Trophoblast cell (in vitro differentiated cells and primary cell): ENCODE measurements around the gene NCAPD3.

Experiments
- DNase-seq, 2 donors: peaks; one replicate each; pipeline ENCODE4 v3.0.0-alpha.2; 2016
- H2AFZ ChIP-seq: 2 replicates; pipeline ENCODE4 v1.6.1; 2013; ENCODE audit warnings: low read length, moderate library complexity, mild to moderate bottlenecking; ENCODE audit not compliant: insufficient read depth, poor library complexity
- H2AK5ac ChIP-seq: 2 replicates; pipeline ENCODE4 v1.6.1; 2013; ENCODE audit warnings: mild to moderate bottlenecking, low read length
- H2BK120ac ChIP-seq: 2 replicates; pipeline ENCODE4 v1.6.1; 2013; ENCODE audit warnings: low read length, mild to moderate bottlenecking, moderate library complexity; ENCODE audit not compliant: insufficient read depth, poor library complexity
- H2BK12ac ChIP-seq: 2 replicates; pipeline ENCODE4 v1.6.1; 2013; ENCODE audit warnings: mild to moderate bottlenecking, low read length, moderate library complexity
- H2BK5ac ChIP-seq: 2 replicates; pipeline ENCODE4 v1.6.1; 2013; ENCODE audit warnings: low read length, low read depth, moderate library complexity, mild to moderate bottlenecking; ENCODE audit not compliant: poor library complexity
- H3K14ac ChIP-seq: 2 replicates; pipeline ENCODE4 v1.6.1; 2013; ENCODE audit warnings: mild to moderate bottlenecking, low read length
- H3K18ac ChIP-seq: 2 replicates; pipeline ENCODE4 v1.6.1; 2013; ENCODE audit warnings: mild to moderate bottlenecking, low read length
- H3K23ac ChIP-seq: 2 replicates; pipeline ENCODE4 v1.6.1; 2013; ENCODE audit warnings: low read length
- H3K27ac ChIP-seq: 2 replicates; pipeline ENCODE4 v1.5.1; 2013; ENCODE audit warnings: low read depth, mild to moderate bottlenecking, inconsistent platforms, low read length, moderate library complexity
- H3K27me3 ChIP-seq: 2 replicates; pipeline ENCODE4 v1.6.1; 2013; ENCODE audit warnings: inconsistent platforms, mild to moderate bottlenecking, low read length, moderate library complexity; ENCODE audit not compliant: insufficient read depth
- H3K36me3 ChIP-seq, 2 experiments: 1 replicate in 1 of 2; 2 replicates in 1 of 2; pipeline ENCODE4 v1.6.1; 2013; ENCODE audit warnings: low read length in 2 of 2, mild to moderate bottlenecking in 2 of 2, moderate library complexity in 1 of 2; ENCODE audit not compliant: insufficient read depth in 2 of 2, control insufficient read depth in 1 of 2
- H3K4ac ChIP-seq: 2 replicates; pipeline ENCODE4 v1.6.1; 2013; ENCODE audit warnings: low read depth, mild to moderate bottlenecking, low read length, moderate library complexity
- H3K4me1 ChIP-seq, 2 experiments: 1 replicate in 1 of 2; 2 replicates in 1 of 2; pipeline ENCODE4 v1.6.1; 2013; ENCODE audit warnings: low read length in 2 of 2, mild to moderate bottlenecking in 2 of 2, moderate library complexity in 1 of 2; ENCODE audit not compliant: insufficient read depth in 2 of 2, control insufficient read depth in 1 of 2
- H3K4me2 ChIP-seq: 2 replicates; pipeline ENCODE4 v1.6.1; 2013; ENCODE audit warnings: inconsistent platforms, mild to moderate bottlenecking, low read length, moderate library complexity
- H3K4me3 ChIP-seq: 2 replicates; pipeline ENCODE4 v1.5.1; 2013; ENCODE audit warnings: mild to moderate bottlenecking, low read depth, low read length, inconsistent platforms
- H3K79me1 ChIP-seq: one replicate; pipeline ENCODE4 v1.6.1; 2013; ENCODE audit warnings: low read length
- H3K79me2 ChIP-seq: 2 replicates; pipeline ENCODE4 v1.6.1; 2013; ENCODE audit warnings: low read length, mild to moderate bottlenecking; ENCODE audit not compliant: control insufficient read depth, insufficient read depth, poor library complexity
- H3K9ac ChIP-seq: 2 replicates; pipeline ENCODE4 v1.6.1; 2013; ENCODE audit warnings: mild to moderate bottlenecking, low read length
- H3K9me3 ChIP-seq: 2 replicates; pipeline ENCODE4 v1.6.1; 2013; ENCODE audit warnings: low read depth, mild to moderate bottlenecking, control low read depth, inconsistent platforms, low read length; ENCODE audit not compliant: insufficient read depth
- H4K12ac ChIP-seq: 2 replicates; pipeline ENCODE4 v1.6.1; 2013; ENCODE audit warnings: low read depth, mild to moderate bottlenecking, low read length, moderate library complexity
- H4K8ac ChIP-seq: 2 replicates; pipeline ENCODE4 v1.6.1; 2013; ENCODE audit warnings: low read depth, mild to moderate bottlenecking, low read length, moderate library complexity
- H4K91ac ChIP-seq: one replicate; pipeline ENCODE4 v1.6.1; 2013; ENCODE audit warnings: low read depth, mild to moderate bottlenecking, low read length, moderate library complexity
- WGBS: extraction: QIAGEN DNeasy Blood & Tissue Kit; methylation state at CpG from one replicate; pipeline ENCODE4 v1.1.7; 2013; ENCODE audit warnings: missing lambda C conversion rate; ENCODE audit not compliant: insufficient read length, insufficient coverage; ENCODE audit errors: extremely low coverage; 5-methylcytosine and 5-hydroxymethylcytosine counted together

NCAPD3 gene

GRCh38 chr11:134155456-134155855 lies 68.3 kb downstream of the NCAPD3 start:
- no peak overlapping the region for H4K8ac ChIP-seq
- H3K9ac ChIP-seq = no peak overlapping the region
- no peak overlapping the region for H2BK12ac ChIP-seq
- no peaks in the 10 kb centered on the region for H3K79me1 ChIP-seq
- no peak overlapping the region for H2BK5ac ChIP-seq
- no peaks in the 10 kb centered on the region for H3K4me1 ChIP-seq
- no peak overlapping the region for H2BK120ac ChIP-seq
- H3K9me3 ChIP-seq = no peaks in the 10 kb centered on the region
- H2AFZ ChIP-seq = no peak overlapping the region
- H3K18ac ChIP-seq = no peak overlapping the region
- H3K36me3 ChIP-seq = peaks cover 56 to 68% of the 10 kb centered on the region in 2 experiments
- H3K4me3 ChIP-seq = no peak overlapping the region
- H3K27ac ChIP-seq = no peak overlapping the region
- no peak overlapping the region for H4K12ac ChIP-seq
- no peak overlapping the region for H3K23ac ChIP-seq
- H2AK5ac ChIP-seq = no peak overlapping the region
- no peaks in the 10 kb centered on the region for H3K27me3 ChIP-seq
- H3K4me2 ChIP-seq = no peak overlapping the region
- H3K14ac ChIP-seq = no peak overlapping the region
- no peak overlapping the region for H3K4ac ChIP-seq
- DNase-seq = no peak
- WGBS = no CpG with 5 or more reads among the region's 16 CpGs
- H3K79me2 ChIP-seq = no peaks in the 10 kb centered on the region
- H4K91ac ChIP-seq = no peak overlapping the region

DNA sequence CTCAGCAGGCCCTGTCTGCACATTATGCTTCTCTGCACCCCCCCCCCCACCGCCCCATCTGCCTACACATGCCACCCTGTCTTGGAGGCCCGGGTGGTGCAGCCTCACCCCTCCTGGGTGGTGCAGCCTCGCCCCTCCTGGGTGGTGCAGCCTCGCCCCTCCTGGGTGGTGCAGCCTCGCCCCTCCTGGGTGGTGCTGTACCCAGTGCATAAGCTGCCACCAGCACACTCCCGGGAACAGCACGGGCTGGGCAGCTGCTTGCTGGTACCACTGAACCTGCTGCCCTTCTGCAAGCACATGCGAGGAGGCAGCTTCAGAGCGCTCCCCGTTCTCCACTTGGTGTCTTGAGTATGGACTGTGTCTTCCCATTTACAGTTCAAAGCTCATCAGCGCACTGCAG lies 69.3 kb downstream of the NCAPD3 start:
- Histone ChIP-seq H4K91ac (no peak overlapping the region), H2AK5ac (no peak overlapping the region), H2AFZ (no peak overlapping the region), H2BK120ac (no peak overlapping the region), H3K4me3 (no peak overlapping the region), H3K27me3 (no peaks in the 10 kb centered on the region), H3K9ac (no peak overlapping the region), H2BK12ac (no peak overlapping the region), H4K8ac (no peak overlapping the region), H3K4ac (no peak overlapping the region), H2BK5ac (no peak overlapping the region), H3K4me2 (no peak overlapping the region), H3K9me3 (no peaks in the 10 kb centered on the region), H3K14ac (no peak overlapping the region), H3K27ac (no peak overlapping the region), H3K23ac (no peak overlapping the region), H3K18ac (no peak overlapping the region), H3K36me3 (peaks cover 54 to 64% of the 10 kb centered on the region in 2 experiments), H3K4me1 (no peaks in the 10 kb centered on the region), H3K79me1 (no peaks in the 10 kb centered on the region), H3K79me2 (no peaks in the 10 kb centered on the region), H4K12ac (no peak overlapping the region)
- DNase-seq = no peak
- WGBS = no CpG with 5 or more reads among the region's 11 CpGs

DNA sequence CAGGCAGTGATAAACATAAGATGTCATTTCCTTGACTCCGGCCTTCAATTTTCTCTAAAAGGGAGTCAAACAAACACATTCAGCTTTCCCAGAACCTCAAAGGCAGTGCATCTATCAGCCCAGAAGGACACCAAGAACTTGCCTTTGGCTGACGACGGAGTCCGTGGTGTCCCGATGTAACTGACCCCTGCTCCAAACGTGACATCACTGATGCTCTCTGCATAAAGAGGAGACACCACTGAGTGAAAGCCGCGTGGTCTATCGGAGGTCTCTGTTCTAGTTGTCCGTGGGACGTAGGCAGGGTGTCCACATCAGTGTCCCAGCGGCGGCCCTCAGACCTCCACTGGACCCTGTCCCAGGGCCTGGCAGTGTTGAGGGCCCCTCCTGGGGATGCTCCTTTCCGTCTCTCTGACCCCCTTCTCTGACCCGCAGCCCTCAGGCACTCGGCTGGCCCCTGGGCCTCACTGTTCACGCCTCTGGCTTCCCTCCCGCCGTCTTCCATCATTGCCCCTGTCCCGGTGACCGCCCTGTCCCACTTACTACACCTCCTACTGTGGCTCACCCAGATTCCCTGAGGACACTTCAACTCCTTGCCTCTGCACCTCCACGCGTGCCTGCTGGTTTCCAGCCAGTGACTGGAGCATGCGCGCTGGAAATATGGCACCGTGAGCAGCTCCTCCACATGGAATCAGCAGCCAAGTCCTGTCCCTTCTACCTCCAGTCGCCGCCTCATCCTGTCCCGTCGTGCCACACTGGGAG lies 70.4 kb downstream of the NCAPD3 start:
- no peak overlapping the region for H2AK5ac ChIP-seq
- no peaks in the 10 kb centered on the region for H3K27me3 ChIP-seq
- H4K91ac ChIP-seq = no peak overlapping the region
- H2BK5ac ChIP-seq = no peak overlapping the region
- no peak for DNase-seq
- H3K4me3 ChIP-seq = no peak overlapping the region
- H2AFZ ChIP-seq = no peak overlapping the region
- H2BK12ac ChIP-seq = no peak overlapping the region
- no peak overlapping the region for H3K23ac ChIP-seq
- no peaks in the 10 kb centered on the region for H3K79me1 ChIP-seq
- WGBS = no CpG with 5 or more reads among the region's 30 CpGs
- H3K4me2 ChIP-seq = no peak overlapping the region
- no peak overlapping the region for H2BK120ac ChIP-seq
- H3K9me3 ChIP-seq = no peaks in the 10 kb centered on the region
- H3K18ac ChIP-seq = no peak overlapping the region
- H3K36me3 ChIP-seq = peaks cover 54 to 70% of the 10 kb centered on the region in 2 experiments
- H3K27ac ChIP-seq = no peak overlapping the region
- no peak overlapping the region for H3K14ac ChIP-seq
- H4K8ac ChIP-seq = no peak overlapping the region
- no peak overlapping the region for H3K9ac ChIP-seq
- no peaks in the 10 kb centered on the region for H3K79me2 ChIP-seq
- no peak overlapping the region for H4K12ac ChIP-seq
- no peaks in the 10 kb centered on the region for H3K4me1 ChIP-seq
- H3K4ac ChIP-seq = no peak overlapping the region

- no peak overlapping the region for H3K9ac ChIP-seq
- H3K14ac ChIP-seq = no peak overlapping the region
- no peak overlapping the region for H2AK5ac ChIP-seq
- no peak for DNase-seq
- H3K23ac ChIP-seq = no peak overlapping the region
- no peak overlapping the region for H4K8ac ChIP-seq
- H3K79me2 ChIP-seq = no peaks in the 10 kb centered on the region
- H3K4me2 ChIP-seq = no peak overlapping the region
- H2BK120ac ChIP-seq = no peak overlapping the region
- H3K27ac ChIP-seq = no peak overlapping the region
- no peaks in the 10 kb centered on the region for H3K9me3 ChIP-seq
- H4K12ac ChIP-seq = no peak overlapping the region
- no peak overlapping the region for H2BK12ac ChIP-seq
- H3K36me3 ChIP-seq = peaks cover 49 to 63% of the 10 kb centered on the region in 2 experiments
- no peaks in the 10 kb centered on the region for H3K27me3 ChIP-seq
- no peak overlapping the region for H2BK5ac ChIP-seq
- WGBS = no CpG with 5 or more reads among the region's 9 CpGs
- no peak overlapping the region for H4K91ac ChIP-seq
- no peaks in the 10 kb centered on the region for H3K79me1 ChIP-seq
- no peak overlapping the region for H2AFZ ChIP-seq
- H3K4ac ChIP-seq = no peak overlapping the region
- H3K4me3 ChIP-seq = no peak overlapping the region
- no peaks in the 10 kb centered on the region for H3K4me1 ChIP-seq
- H3K18ac ChIP-seq = no peak overlapping the region
These were observed 71.1 kb downstream of the NCAPD3 start for GRCh38 chr11:134152696-134153095.
